GM08714 (cell line): Measurements from ENCODE around the gene GPD2.

ENCODE experiments used
- H3K4me3 ChIP-seq: fragments of 200-500 bp; sonication (Bioruptor generic); 2 replicates; pipeline ENCODE4 v1.5.1; 2014; ENCODE audit warnings: mild to moderate bottlenecking, low read length, inconsistent platforms
- ZNF274 ChIP-seq: IDR thresholded peaks from 2 replicates; pipeline ENCODE4 v1.6.1; 2012; ENCODE audit warnings: mild to moderate bottlenecking, low read depth, low read length

GPD2 gene

GRCh38 chr2:156553714-156554442, 117.7 kb downstream of the GPD2 start:
- no peak for TF ChIP-seq ZNF274
- no peak overlapping the region for H3K4me3 ChIP-seq

DNA sequence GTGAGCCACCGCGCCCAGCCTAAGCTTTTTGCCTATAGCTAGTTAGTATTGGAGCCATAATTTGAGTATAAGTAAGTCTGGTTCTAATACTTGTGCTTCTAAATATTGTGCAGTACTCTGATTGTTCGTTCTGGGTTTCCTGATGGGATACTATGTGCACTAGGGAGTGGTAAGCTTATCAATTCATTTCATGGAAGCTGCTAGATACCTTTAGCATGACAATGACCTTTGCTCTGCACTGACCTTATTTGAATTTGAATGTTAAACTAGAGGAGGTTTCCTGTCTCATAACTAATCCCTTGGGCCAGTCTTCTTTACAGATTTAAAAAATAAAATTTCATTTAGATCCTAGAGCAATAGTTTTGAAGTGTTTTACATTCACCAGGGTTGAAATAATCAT, 125.1 kb downstream of the GPD2 start:
- TF ChIP-seq ZNF274: no peak
- H3K4me3 ChIP-seq: no peak overlapping the region

GRCh38 chr2:156562124-156562523, 125.9 kb downstream of the GPD2 start:
- no peak for TF ChIP-seq ZNF274
- no peak overlapping the region for H3K4me3 ChIP-seq

DNA sequence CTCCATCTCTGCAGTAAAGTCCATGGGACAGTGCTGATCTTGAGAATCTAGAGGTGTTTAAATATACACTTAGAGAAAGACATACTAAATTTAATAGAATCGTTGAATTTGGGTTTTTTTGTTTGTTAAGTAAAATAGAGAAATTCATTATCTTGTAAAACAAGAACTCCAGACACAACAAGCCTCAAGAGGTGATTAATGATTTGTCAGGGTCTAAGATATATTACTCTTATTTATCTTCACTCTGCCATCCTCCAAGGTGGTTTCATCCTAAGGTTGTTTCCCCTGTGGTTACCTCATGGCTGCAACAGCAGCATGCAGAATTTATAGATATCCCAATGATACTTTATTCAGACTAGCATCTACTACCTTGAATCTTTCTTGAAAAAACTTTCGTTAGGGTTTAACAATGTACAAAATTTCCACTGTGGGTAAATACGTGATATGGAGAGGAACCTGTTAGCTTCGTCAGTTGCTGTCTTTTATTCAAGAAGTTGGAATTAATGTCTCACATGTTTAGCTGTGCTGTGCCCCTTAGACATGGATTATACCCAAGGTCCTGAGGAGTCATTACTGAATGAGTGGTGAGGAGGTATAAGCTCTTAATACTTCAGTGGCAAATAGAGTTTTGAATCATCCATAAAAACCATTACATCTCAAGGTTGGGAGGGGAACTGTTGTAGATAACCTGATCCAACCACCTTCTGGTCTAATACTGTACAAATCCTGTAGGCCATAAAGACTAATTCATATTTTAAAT, 128.0 kb downstream of the GPD2 start:
- TF ChIP-seq ZNF274: no peak
- no peak overlapping the region for H3K4me3 ChIP-seq

- no peak for TF ChIP-seq ZNF274
- no peak overlapping the region for H3K4me3 ChIP-seq
These were observed 129.0 kb downstream of the GPD2 start for GRCh38 chr2:156565066-156565710.

DNA sequence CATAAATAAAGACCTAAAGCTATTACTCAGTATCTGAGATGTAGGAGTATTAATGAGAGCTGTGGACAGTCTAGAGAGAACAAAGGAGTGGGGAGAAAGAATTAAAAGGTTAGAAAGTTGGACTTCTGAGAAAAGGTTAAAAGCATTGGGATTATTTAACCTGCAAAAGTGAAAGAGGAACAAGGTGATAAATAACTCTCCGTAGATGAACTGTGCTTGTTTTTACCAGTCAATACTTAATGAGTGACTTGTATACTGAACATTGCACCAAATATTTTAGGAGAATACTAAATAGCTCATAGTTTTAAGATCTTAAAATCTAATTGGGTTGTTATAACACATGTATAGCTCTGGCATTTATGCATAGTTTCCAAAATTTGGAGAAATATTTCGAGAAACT, 137.5 kb downstream of the GPD2 start:
- H3K4me3 ChIP-seq: no peak overlapping the region
- TF ChIP-seq ZNF274: no peak

GRCh38 chr2:156574112-156574511, 137.9 kb downstream of the GPD2 start:
- TF ChIP-seq ZNF274: no peak

DNA sequence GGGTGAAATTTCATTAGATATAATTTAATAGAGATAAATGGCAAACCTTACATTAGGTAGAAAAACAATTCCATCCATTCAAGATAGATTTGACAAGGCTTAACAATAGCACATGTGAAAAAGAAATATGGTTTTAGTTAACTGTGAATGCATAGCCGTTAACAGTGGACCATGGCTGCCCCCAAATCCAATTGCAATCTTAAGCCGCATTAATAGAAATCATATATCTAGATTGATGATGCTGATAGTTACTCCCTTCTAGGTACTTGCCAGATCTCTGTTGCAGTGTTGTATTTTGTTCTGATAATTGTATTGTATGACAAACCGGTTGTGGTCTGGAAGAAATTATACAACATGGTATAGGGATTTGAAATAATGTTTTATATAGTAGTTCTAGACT, 139.8 kb downstream of the GPD2 start:
- H3K4me3 ChIP-seq: no peak overlapping the region
- no peak for TF ChIP-seq ZNF274

More at GRCh38 chr2:156574112-156574511, 137.9 kb downstream of the GPD2 start:
- H3K4me3 ChIP-seq: no peak overlapping the region

DNA sequence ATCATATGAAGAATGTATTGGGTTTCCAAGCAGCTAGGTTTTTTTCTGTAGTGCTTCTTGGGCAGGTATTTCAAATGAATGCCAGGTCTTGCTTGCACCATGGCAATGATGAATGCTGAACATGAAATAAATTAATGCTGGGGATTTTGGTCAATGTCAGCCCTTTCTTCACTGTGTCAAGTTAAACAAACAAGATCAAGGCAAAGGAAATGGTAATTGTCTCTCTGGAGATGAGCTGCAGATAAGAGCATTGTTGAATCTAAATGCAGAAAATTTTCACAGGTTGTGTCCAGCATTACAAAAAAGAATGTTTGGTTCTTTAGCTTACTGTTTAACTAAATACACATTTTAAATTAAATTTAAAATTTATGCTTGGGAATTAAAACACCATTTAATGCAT, 144.3 kb downstream of the GPD2 start:
- H3K4me3 ChIP-seq: no peak overlapping the region
- no peak for TF ChIP-seq ZNF274

GRCh38 chr2:156581280-156581679, 145.1 kb downstream of the GPD2 start:
- no peak overlapping the region for H3K4me3 ChIP-seq
- TF ChIP-seq ZNF274: no peak

DNA sequence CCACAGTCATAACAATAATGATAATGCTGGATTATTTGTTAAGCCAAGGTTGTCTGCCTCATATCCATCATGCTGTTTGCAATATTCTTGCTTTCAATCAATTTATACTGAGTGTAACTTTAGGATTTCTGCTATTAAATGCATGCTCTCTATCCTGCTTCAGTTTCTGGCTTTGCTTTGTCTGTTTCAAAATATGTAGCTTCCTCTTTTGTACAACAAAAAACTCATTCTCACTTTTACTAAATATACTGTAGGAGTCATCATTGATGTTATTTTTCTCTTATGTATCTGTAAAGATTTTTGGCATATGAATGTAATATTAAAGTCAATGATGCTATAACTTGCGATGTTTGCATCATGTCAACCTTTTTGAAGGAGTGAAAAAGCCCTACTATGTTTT, 149.3 kb downstream of the GPD2 start:
- no peak for TF ChIP-seq ZNF274
- no peak overlapping the region for H3K4me3 ChIP-seq

GRCh38 chr2:156586621-156587020, 150.4 kb downstream of the GPD2 start:
- H3K4me3 ChIP-seq: no peak overlapping the region
- no peak for TF ChIP-seq ZNF274

GRCh38 chr2:156589381-156590079, 153.4 kb downstream of the GPD2 start:
- TF ChIP-seq ZNF274: no peak
- H3K4me3 ChIP-seq: no peak overlapping the region

GRCh38 chr2:156590085-156590739, 154.0 kb downstream of the GPD2 start:
- no peak for TF ChIP-seq ZNF274
- no peak overlapping the region for H3K4me3 ChIP-seq
